GM12873 (cell line): ENCODE data around the gene SHISA6.

Source experiments
- CTCF ChIP-seq: IDR thresholded peaks from 2 replicates; pipeline ENCODE4 v1.5.1; 2012; ENCODE audit warnings: low read depth, mild to moderate bottlenecking, moderate library complexity, low read length, control low read depth; ENCODE audit not compliant: insufficient read depth; ENCODE audit errors: missing control alignments

SHISA6 gene

DNA sequence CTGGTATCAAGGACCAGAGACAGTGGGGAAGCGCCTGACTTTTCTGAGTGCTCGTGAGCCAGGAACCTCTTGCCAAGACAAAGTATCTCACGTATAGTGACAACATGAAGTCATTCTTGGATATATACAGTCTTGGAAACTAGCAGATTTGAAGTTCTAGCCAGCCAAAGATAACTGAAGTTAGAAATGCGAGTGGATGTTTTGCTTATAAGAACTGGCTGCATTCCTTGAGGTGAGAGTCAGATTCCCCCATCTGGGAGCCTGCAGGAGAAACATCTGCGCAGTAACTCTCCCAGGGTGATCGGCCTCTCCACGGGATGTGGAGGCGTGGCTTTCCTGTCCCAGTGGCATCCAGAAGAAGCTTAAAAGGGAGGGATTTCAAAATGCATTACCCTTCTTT is 89.8 kb downstream of the SHISA6 start:
- no peak for TF ChIP-seq CTCF

DNA sequence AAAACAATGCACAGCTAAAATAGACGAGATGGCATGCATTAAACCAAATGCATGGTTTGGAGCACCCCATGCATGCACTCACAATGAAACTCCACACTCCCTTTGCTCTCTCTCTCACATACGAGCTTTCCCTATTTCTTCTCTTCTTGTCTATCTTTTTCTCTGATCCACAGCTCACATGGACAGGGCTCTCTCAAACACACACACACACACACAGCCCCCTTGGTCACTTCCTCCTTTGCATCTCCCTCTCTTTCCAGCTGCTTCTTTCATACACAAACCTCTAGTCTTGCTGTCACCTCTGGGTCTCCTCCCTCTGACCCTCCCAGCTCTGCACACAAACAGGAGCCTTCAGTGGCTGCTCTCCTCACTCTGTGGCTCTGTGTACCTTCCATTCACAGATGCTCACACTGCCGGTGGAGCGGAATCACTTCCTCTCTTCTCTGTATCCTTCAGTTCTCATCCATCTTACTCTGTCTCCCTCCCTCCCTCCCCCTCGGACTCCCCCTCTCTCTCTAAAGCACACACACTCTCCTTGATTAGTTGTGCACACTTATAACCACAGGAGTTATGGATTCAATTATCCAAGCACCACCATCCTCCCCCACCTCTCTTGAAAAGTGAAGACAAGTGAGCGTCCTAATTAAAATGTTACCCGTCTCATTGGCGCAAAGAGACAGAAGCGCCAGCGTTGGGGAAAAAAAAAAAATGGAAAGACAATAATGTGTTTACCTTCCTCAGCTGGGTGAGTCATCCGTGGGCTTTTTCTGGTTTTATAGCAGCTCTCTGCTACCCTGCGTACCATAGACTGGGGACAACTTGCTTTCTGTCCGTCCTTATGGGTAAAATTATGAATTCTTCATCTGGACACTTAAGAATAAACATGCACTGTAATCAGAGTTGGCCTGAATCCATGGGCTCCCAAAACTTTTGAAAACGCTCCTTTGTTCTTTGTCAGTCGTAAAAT is 90.8 kb downstream of the SHISA6 start:
- no peak for TF ChIP-seq CTCF

- TF ChIP-seq CTCF = no peak
Observed at GRCh38 chr17:11332706-11333105, 91.7 kb downstream of the SHISA6 start.

DNA sequence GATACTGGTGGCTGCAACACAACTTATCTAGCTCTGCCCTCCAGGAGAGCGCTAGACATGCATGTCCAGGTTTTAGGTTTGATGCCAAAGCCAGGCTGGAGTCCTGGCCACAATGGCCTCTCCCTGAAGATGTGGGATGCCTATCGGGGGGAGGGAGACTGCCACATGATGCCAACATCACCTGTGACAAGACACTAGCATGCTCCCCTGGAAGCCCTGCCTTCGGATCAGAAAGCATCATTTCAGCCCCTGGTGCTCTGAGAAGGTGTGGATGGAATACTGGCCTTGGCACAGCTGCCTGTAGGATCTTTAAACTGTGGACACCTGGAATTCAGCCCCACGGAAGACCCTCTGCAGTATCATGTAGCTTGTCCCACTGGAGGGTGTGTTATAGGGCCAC is 93.5 kb downstream of the SHISA6 start:
- no peak for TF ChIP-seq CTCF

DNA sequence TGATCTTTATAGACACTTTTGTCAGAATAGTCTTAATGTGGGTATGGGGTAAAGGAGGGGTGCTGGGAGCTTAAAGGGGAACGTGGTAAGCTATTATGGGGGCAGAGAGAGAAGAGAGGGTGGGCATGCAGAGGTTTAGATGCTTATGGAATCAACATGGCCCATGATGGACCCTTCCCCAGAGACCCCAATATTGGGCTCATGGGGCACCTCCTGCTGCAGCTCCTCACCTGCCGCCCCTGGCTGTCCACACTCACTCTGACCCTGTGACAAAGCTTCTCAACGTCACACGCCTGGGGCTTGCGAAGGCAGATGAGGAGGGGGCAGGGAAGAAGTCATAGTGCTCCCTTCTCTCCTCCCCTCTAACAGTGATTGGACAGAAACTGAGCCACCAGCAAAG is 95.3 kb downstream of the SHISA6 start:
- no peak for TF ChIP-seq CTCF

DNA sequence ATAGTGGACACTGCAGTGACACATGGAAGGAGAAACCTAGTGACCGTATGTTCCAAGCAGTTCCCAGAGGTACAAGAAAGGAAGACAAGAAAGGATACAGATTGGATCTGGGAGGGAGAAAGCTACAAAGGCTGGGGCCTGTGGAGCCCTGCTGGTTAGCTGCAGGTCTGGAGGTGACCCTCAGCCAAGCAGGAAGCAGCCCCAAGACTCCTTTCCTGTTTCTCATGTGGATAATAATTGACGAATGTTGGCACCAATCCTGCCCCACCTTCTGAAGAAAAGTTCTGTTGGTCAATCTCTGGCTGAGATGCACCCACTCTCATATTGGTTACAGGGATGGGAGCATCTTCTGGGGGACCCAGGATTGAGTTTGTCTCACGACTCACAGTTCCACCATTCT is 99.8 kb downstream of the SHISA6 start:
- TF ChIP-seq CTCF = no peak

DNA sequence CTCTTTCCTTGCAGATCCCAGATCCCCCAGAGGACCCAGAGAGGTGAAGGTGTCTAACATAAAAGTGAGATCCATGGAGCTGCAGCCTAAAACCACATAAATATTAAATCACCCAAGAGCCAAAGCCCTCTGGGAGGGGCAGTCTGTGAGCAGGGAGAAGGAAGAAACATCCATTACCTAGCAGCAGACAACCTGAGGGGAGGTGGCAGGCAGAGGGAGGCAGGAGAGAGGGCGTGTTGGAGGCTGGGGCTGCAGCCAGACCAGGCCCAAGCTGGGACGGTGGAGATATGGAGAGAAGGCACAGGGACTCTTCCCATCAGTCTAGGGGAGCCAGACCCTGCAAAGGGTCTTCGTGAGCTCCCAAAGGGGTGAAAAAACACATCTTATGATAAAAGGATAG is 101.1 kb downstream of the SHISA6 start:
- TF ChIP-seq CTCF = no peak
